NCI-H1105 (cell line): ENCODE results near the gene DPH5.
A peak's percentile ranks its signal among the peaks of the same experiment; 100 is the strongest.
"Not testable (repeated sequence)": the region's sequence is repeated elsewhere in the genome, so short reads cannot be mapped to it uniquely, and the experiment has no call there.

Source experiments
- DNase-seq: peaks from one replicate; lab custom pipeline; 2025; lab: John Stamatoyannopoulos, UW

The DPH5 gene, protein sequence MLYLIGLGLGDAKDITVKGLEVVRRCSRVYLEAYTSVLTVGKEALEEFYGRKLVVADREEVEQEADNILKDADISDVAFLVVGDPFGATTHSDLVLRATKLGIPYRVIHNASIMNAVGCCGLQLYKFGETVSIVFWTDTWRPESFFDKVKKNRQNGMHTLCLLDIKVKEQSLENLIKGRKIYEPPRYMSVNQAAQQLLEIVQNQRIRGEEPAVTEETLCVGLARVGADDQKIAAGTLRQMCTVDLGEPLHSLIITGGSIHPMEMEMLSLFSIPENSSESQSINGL

GRCh38 chr1:101025657-101026429 is at the start of gene DPH5:
Gene DPH5 (minus strand): TSS chr1:101025784. CDS start chr1:101025443, 341 bp downstream.
- DNase-seq = peak; percentile 88

DNA sequence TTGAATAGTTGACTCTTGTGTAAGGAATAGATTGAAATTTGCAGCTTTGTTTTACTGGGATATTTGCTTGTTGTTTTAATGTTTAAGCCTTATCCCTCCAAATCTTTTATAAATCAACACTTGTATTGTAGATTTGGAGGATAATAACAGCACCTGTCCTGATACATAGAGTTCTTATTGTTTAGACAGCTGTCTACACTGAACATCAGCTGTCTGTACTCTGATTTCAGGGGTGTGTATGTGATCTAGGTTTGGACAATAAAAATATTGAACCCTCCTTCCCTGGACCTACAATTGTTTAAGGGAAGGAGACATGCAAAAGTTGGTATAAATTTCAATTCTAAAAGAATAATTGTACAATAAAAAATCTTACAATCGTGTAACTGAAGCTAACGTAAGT is 48.3 kb upstream of the DPH5 start:
- DNase-seq = peak; percentile 11

DNA sequence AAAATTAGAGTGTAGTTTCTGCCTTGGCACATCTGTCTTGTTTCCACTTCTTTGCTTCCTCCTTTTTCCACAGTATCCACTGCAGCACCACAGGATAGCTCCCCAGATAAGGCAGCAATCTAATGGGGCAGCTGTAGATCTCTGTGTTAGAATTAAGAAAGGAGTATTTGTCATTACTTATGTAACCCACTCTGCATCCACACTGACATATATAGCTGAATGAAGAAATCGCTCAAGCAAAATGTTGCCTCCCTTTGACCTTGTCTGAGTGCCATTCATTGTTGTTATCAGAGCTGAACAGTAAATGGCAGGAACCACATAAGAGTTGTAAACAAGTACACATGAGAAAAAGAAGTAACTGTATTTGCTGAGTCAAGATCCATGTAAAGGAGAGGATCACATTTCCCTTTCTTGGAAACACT is 45.9 kb upstream of the DPH5 start:
- DNase-seq = no peak

DNA sequence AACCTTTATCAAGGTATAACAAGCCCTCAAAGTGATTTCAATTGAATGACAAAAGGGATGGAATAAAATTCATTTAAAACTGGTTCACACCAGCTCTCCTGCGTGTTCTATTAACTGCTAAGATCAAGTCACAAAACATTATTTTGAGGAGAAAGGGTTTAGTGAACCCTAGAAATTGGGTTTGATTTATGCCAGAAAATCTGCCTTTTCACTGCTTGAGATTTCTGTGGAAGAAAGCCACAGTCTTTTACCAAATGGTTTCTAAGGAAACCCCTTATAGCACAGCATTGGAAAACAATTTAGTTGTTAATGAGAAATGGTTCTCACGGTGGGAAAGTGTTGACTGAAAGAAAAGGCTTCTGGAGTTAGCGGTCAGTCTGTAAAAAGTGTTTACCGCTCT is 43.6 kb upstream of the DPH5 start:
- no peak for DNase-seq

DNA sequence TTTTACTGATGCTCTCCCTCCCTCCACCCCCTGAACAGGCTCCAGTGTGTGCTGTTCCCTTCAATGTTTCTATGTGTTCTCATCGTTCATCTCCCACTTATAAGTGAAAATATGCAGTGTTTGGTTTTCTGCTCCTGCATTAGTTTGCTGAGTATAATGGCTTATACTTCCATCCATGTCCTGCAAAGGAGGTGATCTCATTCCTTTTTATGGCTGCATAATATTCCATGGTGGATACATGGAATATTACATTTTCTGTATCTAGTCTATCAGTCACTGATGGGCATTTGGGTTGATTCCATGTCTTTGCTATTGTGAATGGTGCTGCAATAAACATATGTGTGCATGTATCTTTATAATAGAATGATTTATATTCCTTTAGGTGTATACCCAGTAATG is 41.4 kb upstream of the DPH5 start:
- not testable (repeated sequence) for DNase-seq

GRCh38 chr1:101066260-101066936 is 40.8 kb upstream of the DPH5 start:
- no peak for DNase-seq

- no peak for DNase-seq
Measured at GRCh38 chr1:101065575-101065974, 40.0 kb upstream of the DPH5 start.

- DNase-seq = no peak
Measured at GRCh38 chr1:101064697-101065096, 39.1 kb upstream of the DPH5 start.

- no peak for DNase-seq
Measured at GRCh38 chr1:101060992-101061391, 35.4 kb upstream of the DPH5 start.

- no peak for DNase-seq
Measured at GRCh38 chr1:101059945-101060542, 34.5 kb upstream of the DPH5 start.

- DNase-seq = no peak
Measured at GRCh38 chr1:101055623-101056022, 30.0 kb upstream of the DPH5 start.

DNA sequence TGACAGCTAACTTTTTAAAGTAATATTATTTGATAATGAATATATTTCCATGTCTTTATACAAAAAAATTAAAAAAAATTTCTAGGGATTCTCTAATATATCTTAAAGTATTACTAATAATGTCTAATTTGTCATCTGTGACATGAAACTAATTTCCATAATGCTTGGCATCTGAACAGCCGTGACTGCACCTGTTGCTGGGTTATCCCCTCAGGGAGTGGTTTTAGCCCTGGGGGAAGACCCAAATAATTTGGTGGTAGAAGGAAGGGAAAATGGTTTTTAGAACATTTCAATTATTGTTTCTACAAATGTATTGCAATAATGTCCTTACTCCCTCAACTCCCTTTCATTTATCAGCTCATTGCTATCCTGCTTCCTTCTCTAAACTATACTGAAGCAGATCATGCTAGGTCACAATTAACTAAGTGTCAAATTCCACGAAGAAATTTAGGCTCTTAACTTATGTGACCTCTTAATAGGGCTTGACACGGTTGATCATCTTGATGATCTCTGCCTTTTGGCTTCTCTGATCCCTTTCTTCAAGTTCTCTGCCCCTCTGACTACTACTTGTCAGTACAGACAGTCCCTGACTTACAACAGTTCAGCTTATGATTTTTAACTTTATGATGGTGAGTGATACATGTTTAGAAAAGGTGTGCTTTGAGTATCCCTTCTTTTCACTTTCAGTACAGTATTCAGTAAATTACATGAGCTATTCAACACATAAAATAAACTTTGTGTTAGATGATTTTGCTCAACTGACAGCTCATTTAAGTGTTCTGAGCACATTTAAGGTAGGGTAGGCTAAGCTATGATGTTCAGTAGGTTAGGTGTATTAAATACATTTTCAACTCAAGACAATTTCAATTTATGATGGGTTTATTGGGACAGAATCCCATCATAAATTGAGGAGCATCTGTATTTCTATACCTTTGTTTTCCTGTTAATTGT is 26.4 kb upstream of the DPH5 start:
- DNase-seq = peak; percentile 29

GRCh38 chr1:101050869-101051268 is 25.3 kb upstream of the DPH5 start:
- no peak for DNase-seq

DNA sequence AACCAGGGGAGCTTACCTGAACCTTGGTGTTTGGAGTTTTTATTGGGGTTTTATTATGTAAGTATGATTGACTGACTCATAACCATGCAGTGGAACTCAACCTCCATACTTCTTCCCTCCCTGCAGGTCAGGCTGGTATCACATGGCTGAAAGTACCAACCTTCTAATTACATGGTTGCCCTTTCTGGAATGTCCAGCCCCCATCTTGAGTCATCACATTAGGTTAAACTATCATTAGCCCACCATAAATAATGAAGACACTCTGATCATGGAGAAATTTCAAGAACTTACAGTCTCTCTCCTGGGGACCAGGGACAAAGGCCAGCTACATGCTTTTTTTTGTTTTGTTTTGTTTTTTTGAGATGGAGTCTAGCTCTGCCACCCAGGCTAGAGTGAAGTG is 19.2 kb upstream of the DPH5 start:
- no peak for DNase-seq

GRCh38 chr1:101044259-101044658 is 18.7 kb upstream of the DPH5 start:
- no peak for DNase-seq

DNA sequence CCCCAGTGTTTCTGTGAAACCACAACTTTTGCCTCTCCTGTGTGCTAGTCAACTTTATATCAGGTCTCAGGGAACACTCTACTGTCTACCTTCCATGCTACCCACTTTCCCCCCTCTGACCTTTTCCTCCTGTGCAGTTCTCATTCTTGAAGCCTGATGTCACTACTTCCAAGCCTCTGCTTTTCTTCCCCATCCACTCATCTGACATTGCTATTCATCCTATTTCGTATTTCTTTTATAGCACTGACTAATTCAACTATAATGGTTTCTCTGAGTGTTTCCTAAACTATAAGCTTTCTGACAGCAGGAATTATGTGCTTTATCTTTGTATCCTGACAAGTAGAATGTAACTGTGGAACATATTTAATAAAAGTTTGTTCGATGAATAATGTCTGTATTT is 18.2 kb upstream of the DPH5 start:
- DNase-seq = no peak

DNA sequence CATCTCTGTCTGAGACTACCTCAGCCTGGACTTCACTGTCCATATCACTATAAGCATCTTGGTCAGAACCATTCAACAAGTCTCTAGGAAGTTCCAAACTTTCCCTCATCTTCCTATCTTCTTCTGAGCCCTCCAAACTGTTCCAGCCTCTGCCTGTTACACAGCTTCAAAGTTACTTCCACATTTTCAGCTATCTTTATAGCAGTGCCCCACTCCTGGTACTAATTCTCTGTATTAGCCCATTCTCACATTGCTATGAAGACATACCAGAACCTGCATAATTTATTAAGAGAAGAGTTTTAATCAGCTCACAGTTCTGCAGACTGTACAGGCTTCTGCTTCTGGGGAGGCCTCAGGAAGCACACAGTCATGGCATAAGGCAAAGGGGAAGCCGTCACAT is 15.7 kb upstream of the DPH5 start:
- DNase-seq = no peak

- DNase-seq = no peak
Measured at GRCh38 chr1:101040666-101041065, 15.1 kb upstream of the DPH5 start.

GRCh38 chr1:101039245-101039644 is 13.7 kb upstream of the DPH5 start:
- DNase-seq = no peak

- DNase-seq = no peak
Measured at GRCh38 chr1:101037316-101037715, 11.7 kb upstream of the DPH5 start.

DNA sequence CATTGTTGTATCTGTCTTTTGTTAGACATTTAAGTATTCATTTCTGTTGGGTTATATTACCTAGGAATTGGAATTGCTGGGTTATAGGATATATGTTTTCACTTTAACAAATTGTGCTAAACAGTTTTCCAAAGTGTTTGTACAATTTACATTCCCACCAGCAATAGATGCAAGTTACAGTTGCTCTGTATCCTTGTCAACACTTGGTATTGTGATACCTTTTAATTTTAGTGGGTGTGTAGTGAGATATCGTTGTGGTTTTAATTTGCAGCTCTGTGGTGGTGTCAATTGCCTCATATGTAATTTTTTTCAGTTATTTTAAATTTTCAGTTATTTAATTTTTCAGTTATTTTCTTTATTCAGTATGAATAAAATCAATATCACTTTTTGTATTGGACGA is 7.4 kb upstream of the DPH5 start:
- DNase-seq = no peak
